HG03457 (cell line): ENCODE data around the gene ADGRL3.

ENCODE experiments used
- ATAC-seq: cut with Tn5 transposase; IDR thresholded peaks from one replicate; pipeline ENCODE4 v1.9.1; 2021; ENCODE audit warnings: moderate number of reproducible peaks; ENCODE audit not compliant: unreplicated experiment

The ADGRL3 gene

DNA sequence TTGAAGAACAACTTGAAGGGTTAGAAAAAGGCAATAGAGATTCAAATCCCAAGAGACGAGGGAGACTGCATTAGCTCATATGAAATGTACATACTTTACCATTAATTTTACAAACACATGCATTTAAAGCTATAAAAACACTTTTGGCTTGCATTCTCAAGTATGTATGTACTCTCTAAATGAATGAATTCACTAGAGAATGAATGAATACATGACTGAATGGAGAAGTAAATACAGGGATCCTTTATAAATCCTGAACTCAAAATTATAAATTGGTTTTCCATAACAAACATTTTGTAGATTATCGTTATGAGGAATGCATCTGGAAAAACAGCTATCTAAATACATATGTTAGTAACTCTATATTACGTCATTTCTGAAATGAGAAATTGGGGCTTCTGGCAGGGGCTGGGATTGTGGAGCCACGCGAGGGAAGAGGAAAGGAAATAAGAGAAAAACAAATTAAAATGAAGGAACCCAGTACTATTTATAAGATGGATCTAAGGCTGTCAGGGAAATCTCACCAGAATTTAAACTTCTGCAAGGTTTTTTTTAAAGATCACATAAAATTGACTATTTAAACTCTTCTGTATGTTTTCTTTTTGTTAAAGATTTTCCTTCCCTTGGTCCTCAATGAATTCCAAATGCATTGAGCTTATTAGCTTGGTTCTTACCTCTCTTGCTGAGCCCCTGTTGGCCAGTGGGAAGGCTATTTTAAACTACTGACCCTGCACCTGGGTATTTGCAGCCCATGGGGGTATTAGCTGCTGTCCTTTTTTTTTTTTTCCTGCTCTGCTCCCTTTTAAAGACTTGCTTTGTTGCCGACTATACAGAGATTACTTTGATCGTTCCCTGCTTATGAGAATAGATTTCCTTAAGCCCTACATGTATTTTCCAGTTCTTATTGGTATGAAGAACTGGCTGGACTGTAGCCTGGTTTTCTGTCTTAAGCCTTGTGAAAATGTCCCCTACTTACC, 207.8 kb downstream of the ADGRL3 start:
- ATAC-seq: no peak

DNA sequence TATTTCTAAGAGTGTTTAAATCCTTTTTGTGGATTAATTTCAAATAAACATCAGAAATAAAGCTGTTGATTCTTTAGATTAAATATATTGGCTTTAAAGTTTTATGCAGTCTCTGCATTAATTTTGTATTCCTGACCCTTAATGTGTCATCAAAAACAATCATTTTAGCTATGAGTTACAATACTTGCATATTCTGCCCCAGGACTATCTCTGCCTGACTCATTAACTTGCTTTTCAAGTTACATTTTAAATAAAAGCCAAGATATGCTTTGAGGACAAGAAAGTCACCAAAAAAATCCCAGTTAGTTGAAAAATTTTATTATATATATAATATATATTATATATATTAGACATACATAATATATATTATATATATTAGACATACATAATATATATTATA, 208.7 kb downstream of the ADGRL3 start:
- no peak for ATAC-seq

DNA sequence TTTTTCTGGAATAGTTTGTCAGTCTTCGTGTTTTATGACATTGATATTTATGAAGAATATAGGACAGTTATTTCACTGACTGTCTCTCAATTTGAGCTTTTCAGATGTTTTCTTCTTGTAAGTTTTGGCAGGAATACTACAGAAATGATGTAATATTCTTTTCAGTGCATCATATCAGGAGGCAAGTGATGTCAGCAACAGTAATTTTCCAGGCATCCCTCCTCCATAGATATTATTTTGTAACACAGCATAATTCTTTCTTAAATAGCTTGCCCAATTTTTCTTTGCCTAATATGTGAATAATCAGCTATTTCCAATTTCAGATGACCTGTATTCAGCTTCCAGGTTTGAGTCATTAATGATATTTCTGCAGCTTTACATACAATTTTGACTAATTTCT, 211.1 kb downstream of the ADGRL3 start:
- no peak for ATAC-seq

DNA sequence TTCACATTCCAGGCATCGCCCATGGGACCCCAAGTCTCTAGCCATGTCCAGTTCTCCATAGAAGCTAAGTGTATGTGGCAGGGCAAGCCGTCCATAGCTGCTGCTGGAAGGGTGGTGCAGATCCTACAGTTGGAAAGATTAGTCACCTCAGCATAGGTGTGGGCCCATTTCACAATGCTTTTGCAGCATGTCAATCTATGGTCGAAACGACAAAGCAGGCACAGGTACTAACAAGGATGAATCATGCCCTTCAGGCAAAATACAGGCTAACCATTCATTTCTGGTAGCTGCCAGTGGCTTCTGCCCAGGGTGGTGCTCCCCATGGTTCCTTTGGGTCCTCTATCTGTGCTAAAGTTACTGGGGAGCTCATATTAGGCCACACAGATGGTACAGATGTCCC, 225.2 kb downstream of the ADGRL3 start:
- no peak for ATAC-seq

DNA sequence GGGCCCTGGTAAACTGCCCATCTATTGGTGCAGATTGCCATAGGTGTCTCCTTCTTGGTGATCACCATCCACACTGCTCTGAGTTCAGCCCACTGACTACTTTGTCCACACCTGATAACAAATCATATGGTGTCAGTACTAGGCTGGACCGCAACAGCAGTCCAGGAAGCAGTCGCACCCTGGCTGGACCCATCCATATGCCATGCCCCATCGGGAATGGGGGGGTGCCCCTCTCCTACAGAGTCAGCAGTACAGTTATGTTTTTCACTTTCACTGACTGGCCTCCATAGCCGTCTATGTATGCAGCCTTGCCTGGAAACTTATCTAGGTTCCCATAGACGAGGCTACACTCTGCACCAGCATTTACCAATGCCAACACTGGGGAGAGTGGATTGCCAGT, 226.1 kb downstream of the ADGRL3 start:
- no peak for ATAC-seq

DNA sequence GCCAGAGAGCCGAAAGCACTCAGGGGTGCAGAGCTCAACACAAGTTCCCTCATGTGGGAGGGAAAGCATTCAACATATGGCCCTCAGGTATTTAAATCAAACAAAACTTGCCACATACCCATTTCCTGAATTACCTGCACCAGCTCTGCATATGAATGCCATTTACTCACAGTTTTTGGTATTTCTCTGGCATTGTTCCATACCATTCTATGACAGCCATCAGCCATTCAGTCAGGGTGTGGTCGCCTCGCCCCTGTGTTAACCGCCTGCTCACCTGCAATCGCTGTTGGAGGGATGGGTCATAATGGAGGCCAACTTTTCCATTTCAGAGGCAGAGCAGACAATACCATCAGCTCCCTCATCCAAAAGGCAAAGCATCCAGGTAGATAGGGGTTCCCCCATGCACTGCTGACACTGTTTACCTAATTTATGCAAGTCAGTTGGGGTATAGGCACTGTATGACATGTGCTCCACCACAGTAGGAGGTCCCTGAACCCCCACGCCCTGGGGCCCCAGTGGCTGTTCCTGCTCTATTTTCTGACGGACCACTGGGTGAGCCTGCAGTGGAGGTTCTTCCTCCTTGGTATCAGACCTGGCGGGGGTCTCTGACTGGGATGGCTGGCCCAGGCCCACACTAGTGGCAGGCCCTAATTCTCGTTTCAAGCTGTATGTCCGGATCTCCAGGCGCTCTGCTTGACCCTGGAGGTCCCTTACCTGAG, 227.1 kb downstream of the ADGRL3 start:
- no peak for ATAC-seq

DNA sequence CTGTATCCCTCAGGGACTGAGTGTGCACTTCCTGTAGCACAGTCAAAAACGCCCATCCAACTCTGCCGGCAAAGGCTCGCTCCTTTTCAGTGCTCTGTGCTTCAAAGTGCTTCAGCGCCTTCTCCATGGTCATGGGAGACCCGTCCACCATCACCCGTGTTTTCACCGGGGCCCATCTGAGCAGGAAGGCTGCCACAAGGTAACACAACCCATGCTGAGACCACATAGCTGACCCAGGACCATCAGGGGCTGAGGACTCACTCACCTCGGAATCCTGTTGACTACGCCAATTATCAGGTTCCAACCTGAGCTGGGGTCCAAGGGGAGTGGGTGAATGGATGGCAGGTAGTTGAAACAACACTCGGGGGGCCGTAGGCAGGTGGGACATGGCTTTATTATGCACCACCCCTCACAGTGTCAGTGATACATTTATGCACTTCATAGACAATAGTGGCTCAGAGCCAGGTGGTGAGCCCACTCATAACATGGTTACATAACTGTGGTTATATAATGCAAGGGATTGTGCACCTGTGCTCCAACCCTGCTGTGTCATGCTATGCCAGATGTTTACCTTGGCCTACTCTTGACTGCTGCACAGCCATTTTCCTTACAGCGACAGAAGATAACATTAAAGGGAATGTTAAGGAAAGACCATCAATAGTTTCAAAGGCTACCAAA, 227.8 kb downstream of the ADGRL3 start:
- no peak for ATAC-seq

DNA sequence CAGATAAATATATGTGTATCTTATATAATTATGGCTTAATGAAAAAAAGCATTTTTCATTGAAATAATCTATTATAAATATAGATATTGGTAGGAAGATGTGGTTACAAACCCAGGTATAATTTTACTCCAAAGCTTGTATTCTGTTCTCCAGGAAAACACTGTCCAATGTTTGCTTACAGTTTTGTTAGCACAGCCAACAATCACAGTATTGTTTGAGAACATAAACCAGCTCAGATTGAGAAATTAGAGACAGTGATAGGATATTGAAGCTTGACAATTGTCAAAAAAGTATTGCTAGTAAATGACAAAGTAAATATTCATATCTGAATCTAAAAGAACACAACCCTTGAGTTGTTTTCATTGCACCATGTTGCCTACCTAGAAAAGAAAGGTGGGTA, 228.8 kb downstream of the ADGRL3 start:
- no peak for ATAC-seq

DNA sequence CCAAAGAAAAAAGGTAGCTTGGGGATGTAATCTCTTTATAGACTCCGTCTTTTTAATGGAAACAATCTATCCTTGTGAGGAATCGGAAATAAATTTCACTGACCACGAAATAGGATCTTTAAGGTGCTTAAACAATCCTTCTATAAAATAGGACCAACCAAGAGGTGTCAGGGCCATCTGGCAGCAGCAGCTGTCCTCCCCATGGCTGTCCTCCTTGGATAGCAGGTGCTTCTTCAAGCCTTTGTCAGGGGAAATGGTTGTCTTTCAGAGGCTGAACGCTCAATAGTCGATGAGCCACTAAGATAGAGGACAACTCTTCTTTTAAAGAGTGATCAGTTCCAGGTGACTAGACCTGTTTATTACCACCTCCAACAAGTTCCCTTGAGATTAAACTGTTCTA, 231.0 kb downstream of the ADGRL3 start:
- ATAC-seq: no peak

DNA sequence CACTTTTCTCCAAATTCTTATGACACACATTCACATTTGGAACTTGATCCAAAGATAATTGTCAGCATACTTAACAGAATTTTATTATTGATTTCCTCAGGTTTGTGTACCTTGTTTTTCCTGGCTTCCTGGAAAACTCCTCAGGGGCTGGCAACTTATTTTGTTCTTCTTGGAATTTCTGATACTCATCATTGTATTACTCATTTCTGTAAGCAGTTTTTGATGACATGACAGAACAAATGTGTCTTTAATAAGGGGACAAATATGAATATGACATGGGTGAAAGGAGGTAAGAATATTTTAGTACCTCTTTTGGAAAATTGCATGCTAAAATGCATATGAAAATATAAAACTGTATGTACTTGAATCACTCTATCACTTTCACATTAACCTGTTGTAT, 237.8 kb downstream of the ADGRL3 start:
- no peak for ATAC-seq

DNA sequence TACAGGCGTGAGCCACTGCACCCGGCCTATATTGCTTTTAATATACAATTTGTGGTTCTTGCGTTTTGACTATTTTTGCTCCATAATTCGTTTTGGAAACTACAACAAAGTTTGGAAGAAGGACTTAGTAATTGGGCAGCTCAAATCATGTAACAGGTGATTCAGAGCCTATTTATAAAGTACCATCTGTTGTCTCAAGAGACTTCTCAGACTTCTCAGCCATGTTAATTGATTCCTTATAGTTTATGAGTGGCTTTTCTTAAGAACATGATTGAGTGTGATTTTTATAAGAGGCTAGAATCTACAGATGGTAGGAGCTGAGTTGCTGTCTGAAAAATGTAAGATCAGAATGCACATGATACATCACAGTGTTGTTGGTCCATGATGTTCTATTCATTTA, 240.2 kb downstream of the ADGRL3 start:
- no peak for ATAC-seq

DNA sequence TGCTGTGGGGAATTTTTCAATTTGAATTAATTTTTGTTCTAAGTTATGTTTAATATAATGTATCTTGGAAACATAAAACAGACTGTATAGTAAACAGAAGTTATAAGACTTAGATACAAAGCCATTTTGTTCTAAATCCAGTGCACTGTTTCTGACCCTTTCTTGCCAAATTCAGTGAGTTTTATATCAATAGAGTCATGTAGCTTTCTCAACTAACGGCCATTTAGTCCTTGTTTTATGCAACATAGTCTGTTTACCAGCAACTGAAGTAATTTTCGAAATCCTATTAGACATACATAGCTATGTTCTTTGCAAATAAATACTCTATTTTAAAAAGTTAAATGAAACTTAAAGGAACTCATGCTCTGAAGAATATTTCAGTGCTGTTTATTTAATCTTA, 242.8 kb downstream of the ADGRL3 start:
- no peak for ATAC-seq

DNA sequence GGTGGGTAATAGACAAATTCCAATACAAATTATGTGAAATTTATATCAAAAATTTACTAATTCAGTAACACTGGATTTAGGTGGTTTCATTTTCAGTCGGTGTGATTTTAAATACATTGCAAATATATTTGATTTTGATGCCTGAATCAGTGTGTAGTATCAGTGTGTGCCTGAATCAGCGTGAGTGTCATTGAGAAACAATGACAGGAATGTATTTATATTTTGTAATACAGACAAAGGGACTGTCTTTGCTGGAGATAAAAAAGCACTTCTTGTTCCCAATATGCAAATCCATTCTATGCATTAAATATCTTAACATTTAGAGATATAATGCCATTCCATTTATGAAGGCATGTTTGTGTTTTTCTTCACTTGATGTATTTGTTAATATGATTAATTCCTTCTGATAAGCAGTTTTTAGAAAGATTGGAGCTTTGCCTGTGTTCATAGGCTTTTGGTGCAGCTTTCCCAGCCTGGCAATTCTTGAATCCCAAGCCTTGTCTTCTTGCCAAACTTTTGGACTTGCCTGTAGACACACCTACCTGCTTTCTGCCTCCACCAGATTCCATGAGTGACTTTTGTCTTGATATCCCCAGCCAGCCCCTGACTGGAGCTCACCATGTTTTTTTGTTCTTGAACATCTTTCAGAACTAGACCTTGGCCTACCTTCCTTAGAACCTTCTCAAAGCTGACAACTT, 243.8 kb downstream of the ADGRL3 start:
- no peak for ATAC-seq

DNA sequence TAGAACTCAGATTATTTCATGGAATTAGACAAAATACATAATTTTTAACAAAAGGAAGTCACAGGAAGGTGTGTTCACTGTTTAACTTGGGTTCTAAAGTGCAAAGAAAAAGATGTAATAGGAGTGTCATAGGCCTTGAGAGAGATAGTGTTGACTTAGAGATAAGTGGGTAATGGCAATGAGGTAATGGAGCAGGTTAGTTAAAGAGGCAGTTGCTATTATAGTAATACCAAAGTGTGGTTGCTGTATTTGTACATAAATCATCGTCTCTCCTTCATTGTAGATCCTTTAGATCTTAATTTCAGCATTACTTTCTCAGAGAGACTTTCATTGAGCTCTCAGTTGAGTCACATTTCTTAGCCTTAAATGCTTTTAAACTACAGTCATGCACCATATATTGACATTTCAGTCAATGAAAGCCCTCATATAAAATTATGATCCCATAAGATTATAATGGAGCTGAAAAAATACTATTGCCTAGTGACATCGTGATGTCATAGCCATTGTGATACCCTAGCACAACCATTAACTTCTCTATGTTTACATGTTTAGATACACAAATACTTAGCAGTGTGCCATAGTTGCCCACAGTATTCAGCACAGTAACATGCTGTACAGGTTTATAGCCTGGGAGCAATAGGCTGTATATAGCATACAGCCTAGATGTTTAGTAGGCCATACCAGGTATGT, 245.4 kb downstream of the ADGRL3 start:
- no peak for ATAC-seq

DNA sequence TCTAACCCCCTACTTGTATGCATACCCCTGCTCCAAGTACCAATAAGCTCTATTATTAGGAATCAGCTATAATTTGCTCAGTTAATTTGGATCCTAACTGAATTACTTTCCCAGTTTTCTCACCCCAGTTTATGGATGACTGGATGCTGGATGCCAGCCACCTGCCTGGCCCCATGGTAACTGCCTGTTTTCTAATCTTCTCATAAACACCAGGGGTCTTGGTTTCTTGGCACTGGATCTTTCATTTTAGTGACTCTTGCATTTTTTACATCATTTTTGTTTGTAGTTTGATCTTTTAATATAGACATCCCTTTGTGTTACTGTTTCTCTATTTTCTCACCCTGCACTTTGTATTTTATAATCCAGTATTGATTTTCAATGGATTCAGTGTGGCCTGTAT, 246.8 kb downstream of the ADGRL3 start:
- no peak for ATAC-seq

DNA sequence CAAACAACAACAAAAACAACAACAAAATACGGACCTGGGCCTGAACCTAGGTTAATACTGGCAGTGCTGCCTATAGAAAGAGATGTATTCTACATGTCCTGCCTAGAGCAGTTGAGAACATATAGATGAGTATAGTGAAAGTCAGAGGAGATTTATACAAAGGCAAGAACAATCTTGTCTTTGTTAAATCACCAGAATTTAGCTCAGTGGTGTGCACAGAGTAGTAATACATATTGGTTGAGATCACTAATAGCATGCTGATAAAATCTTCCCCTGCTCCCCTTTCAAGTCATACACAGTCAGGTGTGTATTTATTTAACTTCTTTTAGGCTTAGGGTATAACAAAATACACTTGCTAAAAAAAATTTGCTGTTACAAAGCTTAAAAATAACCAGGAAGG, 247.8 kb downstream of the ADGRL3 start:
- ATAC-seq: no peak

DNA sequence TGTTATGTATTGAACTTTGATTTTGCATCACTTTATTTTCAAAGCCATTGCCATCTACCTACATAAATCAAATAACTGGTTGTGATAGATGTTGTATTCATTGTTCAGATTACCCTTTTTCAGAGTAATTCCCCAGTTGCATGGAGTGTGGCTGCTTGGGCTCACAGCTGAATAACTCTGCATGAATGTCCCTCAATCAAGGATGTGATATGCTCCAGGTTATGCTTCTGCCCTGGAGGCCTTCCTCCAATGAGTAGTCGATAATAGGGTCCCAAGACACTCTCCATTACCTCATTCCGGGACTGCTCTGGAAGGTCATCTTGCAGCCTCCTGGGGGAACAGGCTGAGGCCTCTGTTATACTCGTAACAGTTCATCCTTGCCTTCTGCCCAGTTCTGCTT, 251.8 kb downstream of the ADGRL3 start:
- ATAC-seq: no peak

DNA sequence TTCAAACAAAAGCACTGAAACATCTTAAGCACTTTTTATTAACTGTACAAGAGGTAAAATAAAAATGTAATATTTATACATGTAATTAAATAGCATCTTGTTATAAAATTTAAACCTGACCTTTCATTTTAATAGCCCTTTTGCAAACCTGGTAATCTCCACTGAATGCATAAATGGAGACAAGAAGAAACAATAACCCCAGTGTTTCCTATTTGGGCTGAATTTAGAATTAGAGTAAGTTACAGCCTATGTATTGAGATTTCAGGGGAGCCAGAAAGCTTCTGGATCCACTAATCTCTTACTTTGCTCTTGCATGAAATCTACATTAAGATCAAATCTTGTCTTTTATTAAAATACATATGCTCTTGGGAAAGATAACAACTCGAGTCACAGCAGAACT, 261.8 kb downstream of the ADGRL3 start:
- ATAC-seq: no peak

DNA sequence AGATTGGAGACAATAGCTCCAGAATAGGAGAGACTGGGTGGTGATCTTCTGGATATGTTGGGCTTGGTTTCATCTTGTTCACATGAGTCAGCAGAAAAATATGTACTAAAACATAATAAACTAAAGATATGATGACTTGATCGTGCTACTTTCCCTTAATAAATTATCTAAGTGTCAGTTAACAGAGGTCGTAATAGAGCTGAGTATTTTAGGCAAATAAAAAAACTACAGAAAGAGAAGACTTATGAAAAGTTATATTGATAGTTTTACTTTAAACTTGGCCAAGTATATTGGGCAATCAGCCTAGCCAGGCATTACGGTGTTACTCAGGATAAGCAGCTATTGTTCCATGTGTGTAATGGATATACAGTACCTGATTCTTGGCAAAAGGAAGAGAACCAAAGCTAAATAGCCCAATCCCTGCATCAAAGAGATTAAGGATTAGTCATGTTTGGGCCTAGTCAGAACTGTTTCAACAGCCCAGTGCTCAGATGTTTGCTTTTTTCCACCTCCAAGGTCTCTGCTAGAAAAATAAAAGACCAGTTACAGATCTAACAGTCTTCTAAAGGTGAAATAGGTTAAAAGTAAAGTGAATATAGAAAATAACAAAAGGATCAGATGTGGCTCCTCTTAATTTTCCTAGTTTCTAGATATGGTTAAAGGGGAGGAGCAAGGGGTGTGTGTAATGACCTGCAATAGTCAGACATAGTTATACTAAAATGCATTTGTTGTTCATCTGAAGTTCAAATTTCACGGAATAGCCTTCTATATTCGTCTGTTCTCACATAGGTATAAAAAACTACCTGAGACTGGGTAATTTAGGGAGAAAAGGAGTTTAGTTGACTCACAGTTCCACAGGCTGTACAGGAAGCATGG, 262.6 kb downstream of the ADGRL3 start:
- no peak for ATAC-seq
